Activated CD8-positive, alpha-beta memory T cell treated with anti-CD3 and anti-CD28 coated beads, Interleukin-2, amount 50 U/mL, for 4 hours (primary cell): ENCODE data around the gene CPNE4.

Source experiments
- DNase-seq: peaks from one replicate; pipeline ENCODE4 v3.0.0-alpha.2; 2020

CPNE4 gene

DNA sequence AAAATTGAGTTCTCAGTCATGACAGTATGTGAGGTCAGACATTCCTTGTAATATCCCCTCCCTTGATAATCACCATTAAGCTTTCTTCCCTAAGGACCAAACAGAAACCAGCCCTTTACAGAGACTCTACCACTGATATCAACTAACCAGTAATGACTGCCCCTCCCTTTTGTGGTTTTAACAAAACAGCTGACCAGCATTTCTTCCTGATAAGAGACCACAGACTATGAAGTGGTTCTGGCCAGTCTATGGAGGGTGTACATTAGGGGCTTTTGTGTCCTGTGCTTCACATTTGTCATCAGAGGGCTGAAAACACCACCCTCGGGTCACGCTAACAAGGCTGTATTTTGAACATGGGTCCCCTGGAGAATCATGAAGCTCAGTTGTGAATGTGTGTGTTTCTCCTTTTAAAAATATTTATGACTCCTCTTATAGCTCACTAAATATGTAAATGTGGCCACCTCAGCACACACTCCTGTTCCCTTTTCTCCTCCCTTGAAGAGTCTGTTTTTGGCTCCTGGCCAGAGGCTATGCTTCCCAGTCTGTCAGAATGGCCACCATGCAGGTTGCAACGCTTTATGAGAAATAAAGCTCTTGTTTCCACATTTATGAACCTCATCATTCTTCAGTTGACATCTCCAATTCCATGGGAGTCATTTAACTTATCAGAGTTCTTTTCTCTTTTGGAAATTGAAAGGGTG lies 239.3 kb downstream of the CPNE4 start:
- DNase-seq = no peak

DNA sequence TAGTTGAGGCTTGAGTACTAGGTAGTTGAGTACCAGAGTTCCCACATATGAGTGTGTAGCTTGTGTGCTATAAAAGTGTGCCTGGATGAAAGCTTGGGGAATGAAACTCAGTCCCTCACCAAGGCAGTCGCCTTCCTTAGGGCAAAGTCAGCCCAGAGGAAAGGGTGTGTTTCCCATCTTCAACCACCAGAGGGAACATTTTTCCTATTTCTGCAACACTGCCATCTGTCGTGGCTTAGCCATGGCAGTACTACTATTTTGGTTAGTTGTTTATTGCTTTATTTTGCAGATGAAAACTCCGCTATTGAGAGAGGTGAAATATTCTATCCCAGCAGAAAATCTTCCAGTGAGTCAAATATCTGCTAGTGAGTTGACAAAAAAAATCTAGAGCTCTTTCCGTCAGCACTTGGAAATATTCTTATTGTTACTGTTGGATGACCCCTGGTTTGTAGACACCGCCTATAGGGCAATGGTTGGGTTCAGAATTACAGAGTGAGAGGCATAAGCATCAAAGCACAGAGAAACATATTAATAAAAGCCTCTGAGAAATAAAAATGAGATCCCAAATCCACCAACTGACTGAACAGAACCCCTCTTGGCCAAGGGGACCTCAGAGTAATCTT lies 239.9 kb downstream of the CPNE4 start:
- DNase-seq = no peak

DNA sequence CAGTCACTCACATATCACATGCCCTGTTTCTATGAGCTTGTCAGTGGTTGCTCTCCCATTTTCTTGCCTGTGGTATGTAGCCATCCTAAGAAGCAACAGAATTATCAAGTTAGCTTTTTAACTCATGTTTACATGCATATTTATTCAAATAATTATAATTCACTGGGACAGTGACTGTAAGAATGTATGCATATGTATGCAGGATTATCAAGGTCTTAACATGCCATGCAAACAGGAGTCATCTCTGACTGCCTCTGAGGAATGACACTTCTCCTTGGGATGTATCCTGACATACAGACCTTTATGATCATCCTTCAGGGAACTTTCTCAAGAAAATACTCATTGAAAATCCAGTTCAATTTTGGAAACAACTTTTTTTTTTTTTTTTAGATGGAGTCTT lies 240.9 kb downstream of the CPNE4 start:
- DNase-seq = no peak

DNA sequence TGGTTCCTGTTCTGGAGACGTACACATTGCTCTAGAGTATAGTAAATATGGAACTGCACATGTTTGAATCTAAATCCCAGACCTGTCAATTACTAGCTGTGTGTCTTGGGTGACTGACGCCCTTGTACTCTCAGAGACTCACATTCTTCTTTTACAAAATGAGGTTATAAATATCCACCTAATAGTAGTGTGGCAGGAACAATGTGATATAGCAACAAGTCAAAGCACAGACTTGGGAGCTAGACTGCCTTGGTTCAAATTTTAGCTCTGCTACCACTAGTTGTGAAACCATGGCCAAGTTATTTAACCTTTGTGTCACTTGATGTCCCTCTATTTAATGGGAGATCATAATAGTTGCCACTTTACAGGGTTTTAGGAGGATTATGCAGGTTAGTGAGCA lies 245.6 kb downstream of the CPNE4 start:
- no peak for DNase-seq

DNA sequence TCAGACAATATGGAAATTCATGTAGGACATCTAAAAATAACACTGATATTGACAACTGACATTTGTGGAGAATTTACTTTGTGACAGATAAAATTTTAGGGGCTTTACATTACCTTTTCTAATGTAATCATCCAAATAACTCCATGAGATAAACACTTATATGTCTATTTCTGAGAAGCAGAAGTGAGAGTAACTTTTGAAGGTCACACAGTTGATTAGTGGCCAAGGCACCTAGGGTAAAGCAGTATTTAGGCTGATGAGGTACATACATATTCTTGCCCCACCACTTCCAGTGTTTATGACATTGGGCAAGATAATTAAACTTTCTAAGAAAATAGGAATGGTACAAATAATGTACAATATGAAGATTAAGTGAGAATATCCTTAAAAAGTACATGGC lies 248.4 kb downstream of the CPNE4 start:
- no peak for DNase-seq

DNA sequence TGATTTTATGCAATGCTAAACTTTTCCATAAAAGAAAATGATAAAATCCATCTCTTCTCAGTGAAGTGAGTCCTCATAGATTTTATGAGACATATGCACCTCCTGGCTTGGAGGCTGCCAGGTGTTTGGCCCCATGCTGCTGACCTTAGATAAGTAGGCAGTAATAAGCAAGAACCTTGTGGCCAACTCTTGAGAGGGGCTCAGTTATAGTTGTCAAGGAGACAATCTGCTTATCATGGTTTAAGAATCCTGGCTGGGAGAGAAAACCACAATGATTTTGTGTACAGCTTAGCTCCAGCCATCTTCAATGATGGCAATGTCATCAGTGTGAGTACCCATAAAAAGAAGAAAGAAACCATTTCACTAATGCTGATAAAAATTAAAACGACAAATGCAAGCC lies 252.1 kb downstream of the CPNE4 start:
- DNase-seq = no peak

DNA sequence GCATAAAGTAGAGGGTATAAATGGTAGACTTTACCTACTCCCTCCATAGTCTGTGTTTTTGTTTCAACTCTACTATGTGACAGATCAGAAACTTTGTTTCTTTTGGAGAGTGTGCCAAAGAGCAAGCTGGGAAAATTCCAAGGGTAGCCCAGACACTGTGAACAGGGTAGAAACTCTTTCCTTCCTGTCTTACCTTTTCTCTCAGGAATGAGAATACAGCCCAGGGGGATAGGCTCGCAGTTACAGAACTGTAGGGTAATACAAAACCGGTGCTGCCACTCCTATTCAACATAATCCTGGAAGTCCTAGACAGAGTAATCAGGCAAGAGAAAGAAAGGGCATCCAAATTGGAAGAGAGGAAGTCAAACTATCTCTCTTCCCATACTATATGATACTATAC lies 256.3 kb downstream of the CPNE4 start:
- no peak for DNase-seq

DNA sequence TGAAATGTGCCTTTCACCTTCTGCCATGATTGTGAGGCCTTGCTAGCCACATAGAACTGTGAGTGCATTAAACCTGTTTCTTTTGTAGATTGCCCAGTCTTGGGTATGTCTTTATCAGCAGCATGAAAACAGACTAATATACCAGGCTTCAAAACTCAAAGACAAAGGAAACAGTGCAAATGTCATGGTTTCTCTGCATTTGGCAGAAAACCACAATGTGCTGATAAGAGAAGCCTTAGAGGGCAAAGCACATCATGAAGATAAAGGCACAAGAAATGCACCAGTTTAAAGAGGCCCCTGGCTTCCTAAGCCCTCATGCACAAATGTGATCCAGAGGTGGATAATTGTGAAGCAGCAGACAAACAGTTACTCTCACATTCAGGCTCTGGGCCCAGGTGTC lies 259.2 kb downstream of the CPNE4 start:
- no peak for DNase-seq

DNA sequence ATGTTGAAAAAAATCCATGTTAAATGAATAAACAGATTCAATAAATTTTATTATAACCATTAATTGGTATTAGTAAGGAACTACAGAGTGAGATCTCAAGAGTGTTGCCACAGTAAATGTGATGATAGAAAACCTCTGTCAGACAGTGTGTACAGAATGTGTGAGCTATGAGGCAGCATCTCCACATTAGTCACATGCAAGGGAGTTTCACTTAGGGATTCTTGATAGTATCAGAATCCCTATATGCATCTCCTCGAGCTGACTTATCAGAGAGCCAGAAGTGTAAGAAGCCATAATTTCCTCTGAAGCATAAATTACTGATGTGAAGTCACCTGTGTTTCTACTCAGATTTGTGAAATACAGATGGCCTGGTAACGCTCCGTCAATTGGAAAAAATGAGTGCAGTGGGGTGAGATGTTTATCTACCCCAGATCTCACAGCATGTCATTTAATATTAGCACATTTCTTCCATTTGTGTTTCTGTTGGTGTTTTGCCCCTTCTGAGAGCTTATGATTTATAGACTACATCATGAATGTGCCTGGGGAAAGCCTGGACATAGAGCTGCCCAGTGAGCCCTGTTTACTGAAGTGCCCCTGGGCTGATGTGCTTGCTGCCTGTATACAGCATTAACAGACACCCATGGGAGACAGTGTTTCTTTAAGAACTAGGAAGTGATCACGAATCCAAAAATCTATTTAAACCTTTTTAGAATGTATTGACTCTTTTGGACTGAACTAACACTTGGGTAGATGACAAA lies 262.4 kb downstream of the CPNE4 start:
- DNase-seq = no peak

DNA sequence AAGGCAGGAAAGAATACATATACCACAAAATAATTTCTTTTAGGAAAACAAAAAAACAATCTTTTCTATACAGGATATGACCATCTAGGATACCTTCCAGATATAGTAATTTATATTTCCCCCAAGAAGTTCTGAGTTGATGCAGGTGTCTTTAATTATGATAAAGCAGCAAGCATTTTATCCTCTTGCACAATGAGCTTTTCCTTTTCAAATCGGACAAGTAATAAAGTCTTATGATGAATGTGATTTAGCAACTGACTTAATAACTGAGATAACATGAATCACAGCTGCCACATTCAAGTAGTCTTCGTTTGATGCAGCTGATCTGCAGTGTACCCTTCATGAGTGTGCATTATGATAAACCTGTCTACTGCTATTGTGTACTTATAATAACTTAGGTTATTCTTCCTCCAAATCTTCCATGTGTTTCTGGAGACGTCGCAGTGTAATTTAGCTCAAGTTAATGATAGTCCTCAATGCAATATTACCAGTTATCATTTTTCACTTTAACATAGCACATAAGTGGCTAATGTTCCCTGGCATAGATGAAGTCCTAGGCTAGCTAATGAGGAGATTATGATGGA lies 271.7 kb downstream of the CPNE4 start:
- no peak for DNase-seq

DNA sequence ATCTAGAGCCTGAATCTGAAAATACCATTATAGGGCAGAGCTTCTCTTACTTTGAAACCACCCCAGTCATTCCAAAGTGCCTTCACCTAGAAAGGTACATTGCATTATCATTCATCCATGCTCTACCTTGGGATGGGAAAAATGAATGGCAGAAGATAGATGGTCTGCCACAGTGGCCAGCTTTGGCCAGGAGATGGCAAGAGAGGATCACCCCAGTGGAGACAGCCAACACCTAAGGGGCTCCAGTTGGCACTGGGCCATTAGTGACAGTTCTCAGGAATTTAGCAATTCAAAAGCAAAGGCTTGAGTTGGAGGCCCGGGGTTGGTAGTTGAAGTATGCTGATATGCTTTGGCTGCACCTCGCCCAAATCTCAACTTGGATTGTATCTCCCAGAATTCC lies 278.4 kb downstream of the CPNE4 start:
- DNase-seq = no peak

DNA sequence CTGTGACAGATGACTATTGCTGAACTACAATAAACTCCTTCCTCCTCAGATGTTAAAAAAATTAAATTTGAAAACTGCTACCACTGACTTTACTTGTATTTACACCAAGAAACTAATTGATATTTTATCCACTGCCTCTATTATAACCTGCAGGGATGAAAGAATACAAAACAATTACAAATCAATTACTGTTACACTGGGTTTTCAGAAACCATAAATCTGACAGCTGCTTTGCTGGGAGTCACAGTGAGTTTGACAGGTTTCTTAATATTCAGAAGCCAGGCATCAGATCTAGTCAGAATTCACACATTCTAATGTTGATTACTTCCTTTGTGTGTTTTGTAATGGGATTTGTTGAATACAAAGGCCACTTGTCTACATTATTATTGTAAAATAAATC lies 279.4 kb downstream of the CPNE4 start:
- DNase-seq = no peak

DNA sequence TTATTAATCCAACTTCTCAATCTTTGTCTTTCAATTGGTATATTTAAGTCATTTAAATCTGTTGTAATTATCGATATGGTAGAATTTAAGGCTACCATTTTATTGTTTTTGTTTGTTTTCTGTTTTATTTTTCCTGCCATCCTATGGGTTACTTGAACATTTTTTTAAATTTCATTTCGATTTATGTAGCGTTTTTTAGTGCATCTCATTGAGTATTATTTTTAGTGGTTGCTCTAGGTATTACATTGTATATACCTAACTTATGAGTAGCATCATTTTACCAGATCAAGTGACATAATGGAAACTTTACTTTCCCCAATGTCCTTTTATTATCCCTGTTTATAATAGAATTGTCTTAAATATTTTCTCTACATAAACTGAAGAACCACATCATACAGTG lies 284.6 kb downstream of the CPNE4 start:
- DNase-seq = no peak

DNA sequence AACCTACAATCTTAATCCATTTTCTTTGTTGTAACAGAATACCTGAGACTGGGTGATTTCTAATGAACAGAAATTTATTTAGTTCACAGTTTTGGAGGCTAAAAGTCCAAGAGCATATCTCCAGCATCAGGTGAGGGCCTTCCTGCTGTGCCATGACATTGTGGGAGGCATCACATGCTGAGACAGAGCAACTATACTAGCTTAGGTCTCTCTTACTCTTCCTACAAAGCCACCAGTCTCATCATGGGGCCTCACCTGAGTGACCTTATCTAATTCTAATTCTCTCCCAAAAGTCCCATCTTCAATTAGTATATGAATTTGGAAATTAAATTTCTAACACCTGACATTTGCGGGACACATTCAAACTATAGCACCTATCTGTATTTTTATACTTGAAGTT lies 285.0 kb downstream of the CPNE4 start:
- DNase-seq = no peak

DNA sequence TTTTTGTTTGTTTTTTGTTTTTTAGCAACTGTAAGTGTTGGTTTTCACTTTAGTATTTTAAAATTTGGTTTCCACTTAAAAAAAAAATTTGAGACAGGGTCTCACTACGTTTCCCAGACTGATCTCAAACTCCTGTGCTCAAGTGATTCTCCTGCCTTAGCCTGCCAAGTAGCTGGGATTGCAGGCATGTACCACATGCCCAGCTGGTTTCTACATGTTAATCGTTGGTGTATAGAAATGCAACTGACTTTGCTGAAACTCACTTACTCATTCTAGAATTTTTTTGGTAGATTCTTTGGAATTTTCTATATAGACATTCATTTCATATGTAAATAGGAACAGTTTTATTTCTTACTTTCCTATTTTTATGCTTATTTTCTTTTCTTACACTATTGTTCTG lies 287.3 kb downstream of the CPNE4 start:
- no peak for DNase-seq

DNA sequence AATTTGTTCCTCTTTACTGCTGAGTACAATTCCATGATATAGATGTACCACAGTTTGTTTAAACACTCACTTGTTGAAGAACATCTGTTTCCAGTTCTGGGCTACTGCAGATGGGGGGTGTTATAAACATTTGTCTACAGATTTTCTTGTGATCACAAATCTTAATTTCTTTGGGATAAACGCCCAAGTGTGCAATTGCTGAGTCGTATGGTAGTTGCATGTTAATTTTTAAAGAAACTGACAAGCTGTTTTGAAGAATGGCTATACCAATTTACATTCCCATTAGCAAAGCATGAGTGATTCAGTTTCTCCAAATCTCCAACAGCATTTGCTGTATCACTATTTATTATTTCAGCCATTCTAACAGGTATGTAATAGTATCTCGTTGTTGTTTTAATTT lies 290.0 kb downstream of the CPNE4 start:
- no peak for DNase-seq

DNA sequence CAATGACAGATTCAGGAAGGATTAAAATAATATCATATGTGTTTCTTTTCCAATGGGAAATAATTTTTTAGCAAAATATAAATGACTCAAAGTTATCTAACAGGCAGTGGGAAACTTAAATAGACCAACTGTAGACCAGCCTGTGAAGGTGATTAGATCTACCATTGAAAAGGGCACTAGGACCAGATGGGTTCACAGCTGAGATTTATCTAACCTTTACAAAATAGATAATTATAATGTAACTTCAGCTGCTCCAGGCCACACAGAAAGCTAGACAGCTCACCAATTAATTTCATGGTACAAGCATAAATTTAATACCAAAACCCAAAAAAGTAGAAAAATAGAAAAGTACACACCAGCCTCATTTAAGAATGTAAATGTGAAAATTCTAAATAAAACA lies 291.7 kb downstream of the CPNE4 start:
- no peak for DNase-seq

DNA sequence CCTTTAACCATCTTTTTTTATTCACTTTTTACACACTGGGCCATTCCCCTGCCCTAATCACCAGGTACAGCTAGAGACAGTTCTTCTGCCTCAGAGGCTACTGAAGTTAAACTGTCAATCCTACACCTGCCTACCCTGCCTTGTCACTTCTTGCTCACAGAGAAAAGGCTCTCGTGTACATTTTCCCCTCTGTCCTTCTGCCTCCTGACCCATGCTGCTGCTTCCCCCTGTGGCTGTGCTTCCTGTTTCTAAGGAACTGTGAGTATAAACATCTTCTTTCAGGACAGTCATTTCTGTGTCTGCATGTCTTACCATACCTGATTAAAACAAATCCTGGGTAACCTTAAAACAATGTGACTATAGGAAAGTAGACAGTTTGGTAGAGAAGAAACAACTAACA lies 295.6 kb downstream of the CPNE4 start:
- DNase-seq = no peak

DNA sequence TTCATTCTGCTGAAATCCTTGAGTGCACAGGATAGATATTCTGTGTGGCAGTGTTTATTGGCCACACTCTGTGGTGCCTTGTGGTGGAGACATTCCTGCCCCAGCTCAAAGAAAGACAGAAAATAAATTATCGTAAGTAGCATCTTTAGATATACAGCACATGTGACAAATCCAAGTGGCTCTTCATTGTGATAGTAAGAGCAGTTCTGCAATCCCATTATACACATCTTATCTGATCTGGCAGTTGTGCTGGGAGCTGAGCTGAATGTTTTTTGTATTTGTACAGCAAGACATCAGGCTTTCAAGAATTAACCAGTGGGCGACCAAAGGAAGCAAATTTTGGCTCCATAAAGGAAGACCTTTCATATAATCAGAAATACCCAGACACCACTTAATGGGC lies 296.7 kb downstream of the CPNE4 start:
- no peak for DNase-seq

DNA sequence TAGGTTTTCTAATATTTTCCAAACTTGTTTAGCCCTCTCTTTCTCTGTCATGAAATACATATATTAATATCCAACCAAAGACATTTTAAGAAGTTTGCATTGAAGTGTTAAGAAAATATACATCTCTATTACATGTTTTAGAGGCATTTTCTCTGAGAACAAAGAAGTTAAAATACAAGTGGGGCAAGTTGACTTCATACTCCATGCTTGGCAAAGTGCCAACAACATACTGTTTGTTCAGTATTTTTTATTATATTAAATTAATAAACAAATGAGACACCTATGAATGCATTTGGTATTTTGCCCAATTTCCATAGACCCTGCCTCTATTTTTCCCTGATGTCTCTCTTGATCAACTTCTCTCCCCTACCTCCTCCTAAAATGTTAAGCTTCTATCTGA lies 299.3 kb downstream of the CPNE4 start:
- DNase-seq = no peak

DNA sequence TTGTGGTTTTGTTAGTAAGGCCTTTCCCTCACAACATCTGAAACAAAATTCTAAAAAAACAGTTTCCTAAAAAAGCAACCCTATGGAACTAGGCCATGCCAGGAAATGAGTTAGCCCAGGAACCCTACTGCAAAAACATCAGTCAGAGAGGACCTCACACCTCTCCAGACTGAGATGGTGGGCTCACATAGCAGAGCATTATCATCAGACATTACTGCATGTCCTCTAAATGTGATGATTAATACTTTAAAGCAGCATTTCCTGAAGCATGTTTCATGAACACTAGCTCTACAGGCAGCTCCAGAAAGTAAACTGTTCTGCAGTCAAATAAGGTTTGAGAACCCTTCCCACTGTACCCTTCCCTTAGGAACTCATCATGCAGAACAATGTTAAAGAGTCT lies 299.7 kb downstream of the CPNE4 start:
- no peak for DNase-seq

DNA sequence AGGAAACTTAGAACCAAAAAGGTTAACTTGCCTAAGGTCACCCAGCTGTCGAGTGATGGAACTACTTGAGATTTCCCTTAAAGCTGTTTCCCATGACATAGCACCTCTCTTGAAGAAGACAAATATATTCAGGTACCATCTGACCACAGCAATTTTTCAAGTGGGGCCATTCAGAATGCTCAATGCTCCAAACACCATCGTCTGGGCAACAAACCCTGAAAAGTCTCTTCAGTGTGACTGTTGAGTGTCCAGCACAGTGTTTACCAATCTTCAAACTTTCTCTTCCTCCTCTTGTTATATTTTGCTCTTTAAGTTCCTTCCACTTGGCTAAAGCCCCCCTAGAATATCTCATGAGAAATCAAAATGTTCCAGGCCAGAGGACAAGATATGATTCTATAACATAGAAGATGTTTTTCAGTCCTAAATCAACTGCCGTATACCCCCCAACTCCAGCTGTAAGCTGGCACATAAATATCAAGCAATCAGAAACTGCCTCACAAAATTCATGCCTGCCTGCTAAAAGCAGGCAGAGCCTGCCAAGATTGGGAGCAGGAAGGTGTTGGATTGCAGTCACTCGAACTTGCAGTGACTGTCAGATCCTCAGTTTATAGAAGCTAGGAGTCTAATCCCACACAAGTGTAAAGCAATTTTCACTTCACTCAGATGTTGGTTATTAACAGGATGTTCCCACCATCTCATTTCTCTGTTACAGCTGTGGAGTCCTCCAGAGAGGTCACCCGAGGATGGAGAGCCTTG lies 301.6 kb downstream of the CPNE4 start:
- DNase-seq = no peak

DNA sequence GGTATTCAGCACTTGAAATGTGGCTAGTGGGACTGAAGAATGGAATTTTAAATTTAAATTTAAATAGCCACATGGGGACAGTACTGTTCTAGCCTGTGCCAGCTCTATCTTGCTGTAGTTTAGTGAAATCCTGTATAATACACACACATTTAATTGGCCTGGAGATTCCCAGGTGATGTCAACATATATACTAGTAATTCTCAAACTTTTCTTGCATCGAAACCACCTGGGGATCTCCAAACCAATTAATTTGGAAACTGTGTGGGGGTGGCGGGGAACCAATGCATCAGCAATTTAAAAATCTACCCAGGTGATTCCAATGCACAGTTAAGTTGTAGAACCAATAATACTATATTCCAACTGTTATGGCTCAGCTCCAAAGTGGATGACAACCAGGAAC lies 303.1 kb downstream of the CPNE4 start:
- no peak for DNase-seq
